ENCODE measurements around the gene CSMD2. TPM values are rescaled to one million over a fixed set of nuclear protein-coding genes. Genes with fewer than 3 reads are reported as not detected.
A peak's percentile ranks its signal among the peaks of the same experiment; 100 is the strongest.

CSMD2 gene
- total RNA-seq, 1 experiment from 2014 or later, result 13.2 TPM

GRCh38 chr1:34163792-34164731 is 968 bp downstream of the CSMD2 start:
- 0 out of 2 replicates have a peak, but pooled peaks cover 5% of the 10 kb centered on the region for H3K36me3 Mint-ChIP-seq
- POLR2A ChIA-PET, result interaction anchor here (1.0 to 5.0 kb wide), 5 partner anchors 12 to 25 kb away, joined by 3 to 29 read pairs (median 3); partner anchors contain the start of gene C1orf94
- DNase-seq (ENCODE audit: low spot score) (peak; percentile 55), ATAC-seq (no peak)
- H3K9me3 Mint-ChIP-seq, result no peaks in the 10 kb centered on the region
- CTCF ChIA-PET, result interaction anchor here (0.6 to 3.5 kb wide), 36 partner anchors 8 to 618 kb away, joined by 3 to 63 read pairs (median 4); partner anchors contain the start of gene C1orf94
- TF ChIP-seq PRDM15 (CRISPR knock-in tag; IDR thresholded peaks at IDR 0.05), result no peak
- TF ChIP-seq, protein P1, sequence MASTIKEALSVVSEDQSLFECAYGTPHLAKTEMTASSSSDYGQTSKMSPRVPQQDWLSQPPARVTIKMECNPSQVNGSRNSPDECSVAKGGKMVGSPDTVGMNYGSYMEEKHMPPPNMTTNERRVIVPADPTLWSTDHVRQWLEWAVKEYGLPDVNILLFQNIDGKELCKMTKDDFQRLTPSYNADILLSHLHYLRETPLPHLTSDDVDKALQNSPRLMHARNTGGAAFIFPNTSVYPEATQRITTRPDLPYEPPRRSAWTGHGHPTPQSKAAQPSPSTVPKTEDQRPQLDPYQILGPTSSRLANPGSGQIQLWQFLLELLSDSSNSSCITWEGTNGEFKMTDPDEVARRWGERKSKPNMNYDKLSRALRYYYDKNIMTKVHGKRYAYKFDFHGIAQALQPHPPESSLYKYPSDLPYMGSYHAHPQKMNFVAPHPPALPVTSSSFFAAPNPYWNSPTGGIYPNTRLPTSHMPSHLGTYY (CRISPR knock-in tag; IDR thresholded peaks at IDR 0.05), result 0 out of 2 replicates have a peak, but pooled peaks have one; percentile 31
- TF ChIP-seq RORB (CRISPR knock-in tag; IDR thresholded peaks at IDR 0.05), result no peak
- no peak for TF ChIP-seq GABPB1 (CRISPR knock-in tag; IDR thresholded peaks at IDR 0.05)
- TF ChIP-seq ZNF425 (CRISPR knock-in tag; conservative IDR thresholded peaks at IDR 0.05), result no peak
- TF ChIP-seq SMAD4 (CRISPR knock-in tag; IDR thresholded peaks at IDR 0.05), result no peak
- no peak for TF ChIP-seq MXD4 (CRISPR knock-in tag; IDR thresholded peaks at IDR 0.05; ENCODE audit: borderline replicate concordance)
- TF ChIP-seq ELF4 (CRISPR knock-in tag; IDR thresholded peaks at IDR 0.05; ENCODE audit: low read depth), result no peak
- TF ChIP-seq TP53 (CRISPR knock-in tag; IDR thresholded peaks at IDR 0.05), result 0 out of 2 replicates have a peak, but pooled peaks have one; percentile 77
- no peak for TF ChIP-seq EMX1 (CRISPR knock-in tag; IDR thresholded peaks at IDR 0.05)
- 0 out of 2 replicates have a peak, but pooled peaks have one; percentile 19 for TF ChIP-seq KAT7 (CRISPR knock-in tag; IDR thresholded peaks at IDR 0.05; ENCODE audit: borderline replicate concordance)
- TF ChIP-seq TEAD4 (CRISPR knock-in tag; IDR thresholded peaks at IDR 0.05), result no peak
- no peak for TF ChIP-seq NR1H2 (CRISPR knock-in tag; IDR thresholded peaks at IDR 0.05)
- TF ChIP-seq NFE2L1 (CRISPR knock-in tag; IDR thresholded peaks at IDR 0.05), result no peak
- no peak for TF ChIP-seq ZNF232 (CRISPR knock-in tag; IDR thresholded peaks at IDR 0.05)
- peak; percentile 28; the same call in 1 of the 2 replicates for TF ChIP-seq MAX (CRISPR knock-in tag; IDR thresholded peaks at IDR 0.05)
- TF ChIP-seq, protein P2, sequence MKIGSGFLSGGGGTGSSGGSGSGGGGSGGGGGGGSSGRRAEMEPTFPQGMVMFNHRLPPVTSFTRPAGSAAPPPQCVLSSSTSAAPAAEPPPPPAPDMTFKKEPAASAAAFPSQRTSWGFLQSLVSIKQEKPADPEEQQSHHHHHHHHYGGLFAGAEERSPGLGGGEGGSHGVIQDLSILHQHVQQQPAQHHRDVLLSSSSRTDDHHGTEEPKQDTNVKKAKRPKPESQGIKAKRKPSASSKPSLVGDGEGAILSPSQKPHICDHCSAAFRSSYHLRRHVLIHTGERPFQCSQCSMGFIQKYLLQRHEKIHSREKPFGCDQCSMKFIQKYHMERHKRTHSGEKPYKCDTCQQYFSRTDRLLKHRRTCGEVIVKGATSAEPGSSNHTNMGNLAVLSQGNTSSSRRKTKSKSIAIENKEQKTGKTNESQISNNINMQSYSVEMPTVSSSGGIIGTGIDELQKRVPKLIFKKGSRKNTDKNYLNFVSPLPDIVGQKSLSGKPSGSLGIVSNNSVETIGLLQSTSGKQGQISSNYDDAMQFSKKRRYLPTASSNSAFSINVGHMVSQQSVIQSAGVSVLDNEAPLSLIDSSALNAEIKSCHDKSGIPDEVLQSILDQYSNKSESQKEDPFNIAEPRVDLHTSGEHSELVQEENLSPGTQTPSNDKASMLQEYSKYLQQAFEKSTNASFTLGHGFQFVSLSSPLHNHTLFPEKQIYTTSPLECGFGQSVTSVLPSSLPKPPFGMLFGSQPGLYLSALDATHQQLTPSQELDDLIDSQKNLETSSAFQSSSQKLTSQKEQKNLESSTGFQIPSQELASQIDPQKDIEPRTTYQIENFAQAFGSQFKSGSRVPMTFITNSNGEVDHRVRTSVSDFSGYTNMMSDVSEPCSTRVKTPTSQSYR (CRISPR knock-in tag; IDR thresholded peaks at IDR 0.05), result peak; percentile 52; the same call in 1 of the 2 replicates
- no peak for TF ChIP-seq ETV6 (CRISPR knock-in tag; IDR thresholded peaks at IDR 0.05)
- H3K27me3 Mint-ChIP-seq (ENCODE audit: low read depth), result no peaks in the 10 kb centered on the region; the same call in 1 of the 2 replicates
- H3K4me1 Mint-ChIP-seq, result peaks cover 44% of the 10 kb centered on the region
- H3K4me3 Mint-ChIP-seq, result peak overlapping the region; percentile 93
- no peak overlapping the region for H3K27ac Mint-ChIP-seq

Data from WTC11 (cell line).